Measurements from ENCODE around the gene MIX23.

The MIX23 gene

GRCh38 chr3:122349171-122349570 lies 33.9 kb downstream of the MIX23 start:
- no peak for DNase-seq

- no peak for DNase-seq
These were observed 39.4 kb downstream of the MIX23 start for GRCh38 chr3:122343654-122344053.

DNA sequence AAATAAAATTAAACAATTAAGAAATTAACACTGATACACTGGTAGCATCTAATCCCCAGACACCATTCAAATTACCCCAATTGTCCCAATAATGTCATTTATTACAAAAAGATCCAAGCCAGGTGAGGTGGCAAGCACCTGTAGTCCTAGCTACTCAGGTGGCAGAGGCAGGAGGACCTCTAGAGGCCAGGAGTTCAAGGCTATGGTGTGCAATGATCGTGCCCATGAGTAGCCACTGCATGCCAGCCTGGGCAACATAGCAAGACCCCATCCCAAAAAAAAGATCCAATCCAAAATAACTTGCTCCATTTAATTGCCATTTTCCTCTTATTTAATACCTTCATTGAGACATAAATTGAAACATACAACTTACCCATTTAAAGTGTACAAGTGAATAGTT lies 40.2 kb downstream of the MIX23 start:
- DNase-seq, result no peak

DNA sequence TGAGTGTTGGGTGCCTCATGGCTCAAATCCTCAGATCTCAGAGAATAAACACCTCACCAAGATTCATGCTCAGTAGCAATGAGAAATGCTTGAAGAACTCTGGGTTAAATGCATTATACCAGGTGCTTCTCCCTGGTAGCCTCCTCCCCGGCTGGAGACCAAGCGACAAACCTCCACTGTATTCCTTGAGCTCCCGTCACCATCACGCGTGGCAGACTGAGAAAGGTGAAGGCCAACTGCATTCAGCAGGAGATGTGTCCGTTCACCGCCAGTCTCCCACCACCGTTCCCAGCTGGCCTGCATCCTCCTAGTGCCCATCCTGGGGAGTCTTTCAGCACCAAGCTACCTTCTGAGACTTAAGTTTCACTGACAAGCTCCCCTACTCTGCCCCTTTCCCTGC lies 50.5 kb downstream of the MIX23 start:
- DNase-seq, result no peak

- no peak for DNase-seq
These were observed 51.1 kb downstream of the MIX23 start for GRCh38 chr3:122331886-122332285.

- DNase-seq, result no peak
These were observed 57.3 kb downstream of the MIX23 start for GRCh38 chr3:122325769-122326168.

GRCh38 chr3:122324871-122325323 lies 58.1 kb downstream of the MIX23 start, which contains the start of gene CSTA:
Gene CSTA, plus strand, starts transcription at chr3:122325248. Its CDS starts 45 bp downstream, at chr3:122325293.
- no peak for DNase-seq

- DNase-seq, result no peak
These were observed 60.6 kb downstream of the MIX23 start for GRCh38 chr3:122322095-122323075.

GRCh38 chr3:122318620-122319019 lies 64.4 kb downstream of the MIX23 start:
- DNase-seq, result no peak

- no peak for DNase-seq
These were observed 66.7 kb downstream of the MIX23 start for GRCh38 chr3:122316368-122316767.

DNA sequence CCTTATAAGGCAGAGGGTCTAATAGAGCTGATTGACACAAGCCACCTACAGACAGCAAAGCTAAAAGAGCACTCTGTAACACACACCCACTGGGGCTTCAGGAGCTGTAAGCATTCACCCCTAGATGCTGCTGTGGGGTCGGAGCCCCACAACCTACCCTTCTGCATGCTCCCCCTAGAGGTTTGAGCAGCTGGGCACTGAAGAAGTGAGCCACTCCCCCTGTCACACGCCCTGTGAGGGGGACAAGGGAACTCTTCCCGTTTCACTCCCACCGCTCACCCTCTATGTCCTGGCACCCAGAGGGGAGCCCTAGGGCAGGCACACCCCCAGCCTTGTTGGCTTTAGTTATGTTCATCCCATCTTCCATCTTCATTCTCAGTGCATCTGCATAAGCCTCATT lies 67.4 kb downstream of the MIX23 start:
- DNase-seq, result no peak

- DNase-seq, result no peak
These were observed 68.7 kb downstream of the MIX23 start for GRCh38 chr3:122314228-122314876.

- no peak for DNase-seq
These were observed 69.8 kb downstream of the MIX23 start for GRCh38 chr3:122313281-122313680.

- DNase-seq, result no peak
These were observed 70.2 kb downstream of the MIX23 start for GRCh38 chr3:122312826-122313225.

GRCh38 chr3:122310361-122310760 lies 72.7 kb downstream of the MIX23 start:
- no peak for DNase-seq

Measured in stimulated activated CD4-positive, alpha-beta T cell treated with anti-CD3 and anti-CD28 coated beads, Interleukin-4, amount 100 ng/mL, for 1 hour (primary cell).